K562 (cell line): ENCODE measurements around the gene PRDM11.

Source experiments
- CAMTA2 ChIP-seq: fragments of 250-450 bp; sonication (Bioruptor Pico); conservative IDR thresholded peaks from 2 replicates; pipeline ENCODE4 v1.5.1; 2022
- CBX5 ChIP-seq: IDR thresholded peaks from 2 replicates; pipeline ENCODE4 v1.6.1; 2014; ENCODE audit warnings: low read depth, borderline replicate concordance
- ETV5 ChIP-seq: sonication (generic); formaldehyde crosslinking; IDR thresholded peaks from 2 replicates; pipeline ENCODE4 v1.4.0; 2020; ENCODE audit warnings: low read depth, mild to moderate bottlenecking, missing genetic modification reagents
- FOSL1 ChIP-seq: fragments of 200-800 bp; sonication (Bioruptor generic); conservative IDR thresholded peaks from 2 replicates; pipeline ENCODE4 v1.6.1; 2016; ENCODE audit warnings: missing genetic modification characterization, missing compliant biosample characterization
- NCOA4 ChIP-seq: fragments of 450-650 bp; IDR thresholded peaks from 2 replicates; pipeline ENCODE4 v1.6.1; 2018; ENCODE audit warnings: mild to moderate bottlenecking; ENCODE audit not compliant: partially characterized antibody
- POLR2A ChIP-seq: fragments of 450-650 bp; conservative IDR thresholded peaks from 2 replicates; pipeline ENCODE4 v1.6.1; 2016
- SRF ChIP-seq, 2 experiments: fragments of 250-450, 450-650 bp in 1 of 2; sonication (Bioruptor Pico) in 1 of 2; sonication (generic) in 1 of 2; formaldehyde crosslinking; IDR thresholded peaks; 2 replicates each; pipeline versions ENCODE4 v1.5.0 to v1.5.1; 2020 to 2022; ENCODE audit warnings: mild to moderate bottlenecking in 1 of 2, missing genetic modification reagents in 1 of 2
- ZBTB8A ChIP-seq: fragments of 450-650 bp; IDR thresholded peaks from 2 replicates; pipeline ENCODE4 v1.6.1; 2018; ENCODE audit warnings: mild to moderate bottlenecking, moderate library complexity; ENCODE audit not compliant: partially characterized antibody
- ZNF23 ChIP-seq: fragments of 250-450 bp; sonication (Bioruptor Pico); IDR thresholded peaks from 2 replicates; pipeline ENCODE4 v1.4.0; 2020; ENCODE audit warnings: mild to moderate bottlenecking
- TF ChIP-seq, protein P1 (sequence below): fragments of 250-450 bp; sonication (Bioruptor Pico); IDR thresholded peaks from 2 replicates; pipeline ENCODE4 v1.8.0; 2021; ENCODE audit warnings: mild to moderate bottlenecking, moderate library complexity
- TF ChIP-seq, protein P2 (sequence below), 3 experiments: IDR thresholded peaks in 2 of 3; conservative IDR thresholded peaks in 1 of 3; 2 replicates each; pipeline ENCODE4 v1.5.1; 2011 to 2012; ENCODE audit warnings: low read length in 3 of 3, mild to moderate bottlenecking in 3 of 3, control low read depth in 2 of 3, improper control_type of control experiment in 1 of 3, inconsistent platforms in 1 of 3, low read depth in 1 of 3, mixed read lengths in 1 of 3, moderate library complexity in 1 of 3; ENCODE audit not compliant: insufficient read depth in 2 of 3

DNA sequence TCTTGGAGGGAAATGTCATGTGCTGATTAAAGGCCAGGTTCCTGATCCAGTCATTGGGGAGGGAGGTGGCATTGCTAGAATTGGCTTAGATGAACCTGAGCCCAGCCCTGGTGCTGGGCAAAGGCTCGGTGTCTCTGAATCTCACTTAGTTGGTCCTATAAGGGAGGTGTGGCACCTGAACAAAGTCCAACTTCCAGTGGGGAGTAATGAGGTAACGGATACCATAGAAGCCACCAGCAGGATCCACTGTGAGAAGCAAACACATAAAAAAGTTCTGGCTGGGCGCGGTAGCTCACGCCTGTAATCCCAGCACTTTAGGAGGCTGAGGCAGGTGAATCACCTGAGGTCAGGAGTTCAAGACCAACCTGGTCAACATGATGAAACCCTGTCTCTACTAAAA is 26.6 kb downstream of the PRDM11 start:
- TF ChIP-seq FOSL1 (tag) = no peak
- TF ChIP-seq ZBTB8A = no peak
- no peak for TF ChIP-seq NCOA4
- TF ChIP-seq ZNF23 (CRISPR knock-in tag) = no peak
- TF ChIP-seq, protein P1, sequence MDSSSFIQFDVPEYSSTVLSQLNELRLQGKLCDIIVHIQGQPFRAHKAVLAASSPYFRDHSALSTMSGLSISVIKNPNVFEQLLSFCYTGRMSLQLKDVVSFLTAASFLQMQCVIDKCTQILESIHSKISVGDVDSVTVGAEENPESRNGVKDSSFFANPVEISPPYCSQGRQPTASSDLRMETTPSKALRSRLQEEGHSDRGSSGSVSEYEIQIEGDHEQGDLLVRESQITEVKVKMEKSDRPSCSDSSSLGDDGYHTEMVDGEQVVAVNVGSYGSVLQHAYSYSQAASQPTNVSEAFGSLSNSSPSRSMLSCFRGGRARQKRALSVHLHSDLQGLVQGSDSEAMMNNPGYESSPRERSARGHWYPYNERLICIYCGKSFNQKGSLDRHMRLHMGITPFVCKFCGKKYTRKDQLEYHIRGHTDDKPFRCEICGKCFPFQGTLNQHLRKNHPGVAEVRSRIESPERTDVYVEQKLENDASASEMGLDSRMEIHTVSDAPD = no peak
- TF ChIP-seq POLR2A = no peak
- TF ChIP-seq SRF (CRISPR knock-in tag; IDR thresholded peaks at IDR 0.05) = no peak
- TF ChIP-seq ETV5 (CRISPR knock-in tag) = no peak
- no peak for TF ChIP-seq CBX5
- no peak for TF ChIP-seq CAMTA2 (CRISPR knock-in tag)
- TF ChIP-seq, protein P2, sequence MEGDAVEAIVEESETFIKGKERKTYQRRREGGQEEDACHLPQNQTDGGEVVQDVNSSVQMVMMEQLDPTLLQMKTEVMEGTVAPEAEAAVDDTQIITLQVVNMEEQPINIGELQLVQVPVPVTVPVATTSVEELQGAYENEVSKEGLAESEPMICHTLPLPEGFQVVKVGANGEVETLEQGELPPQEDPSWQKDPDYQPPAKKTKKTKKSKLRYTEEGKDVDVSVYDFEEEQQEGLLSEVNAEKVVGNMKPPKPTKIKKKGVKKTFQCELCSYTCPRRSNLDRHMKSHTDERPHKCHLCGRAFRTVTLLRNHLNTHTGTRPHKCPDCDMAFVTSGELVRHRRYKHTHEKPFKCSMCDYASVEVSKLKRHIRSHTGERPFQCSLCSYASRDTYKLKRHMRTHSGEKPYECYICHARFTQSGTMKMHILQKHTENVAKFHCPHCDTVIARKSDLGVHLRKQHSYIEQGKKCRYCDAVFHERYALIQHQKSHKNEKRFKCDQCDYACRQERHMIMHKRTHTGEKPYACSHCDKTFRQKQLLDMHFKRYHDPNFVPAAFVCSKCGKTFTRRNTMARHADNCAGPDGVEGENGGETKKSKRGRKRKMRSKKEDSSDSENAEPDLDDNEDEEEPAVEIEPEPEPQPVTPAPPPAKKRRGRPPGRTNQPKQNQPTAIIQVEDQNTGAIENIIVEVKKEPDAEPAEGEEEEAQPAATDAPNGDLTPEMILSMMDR (IDR thresholded peaks at IDR 0.05 in 2 of 3, conservative IDR thresholded peaks at IDR 0.05 in 1 of 3; ENCODE audit: insufficient read depth in 2 of 3, low read depth in 1 of 3, low read length in 3 of 3) = no peak
